Panc1 (cell line): ENCODE measurements around the gene ANO3. TPM values are rescaled to one million over a fixed set of nuclear protein-coding genes. Genes with fewer than 3 reads are reported as not detected.
"Not testable (repeated sequence)": the region's sequence is repeated elsewhere in the genome, so short reads cannot be mapped to it uniquely, and the experiment has no call there.

Source experiments
- ATAC-seq: fragments of 200-7000 bp; cut with Tn5 transposase; 2 replicates; pipeline ENCODE4 v1.9.1; 2020; ENCODE audit warnings: mild to moderate bottlenecking, moderate library complexity
- BruUV-seq: library from RNA; stranded (reverse); fragments of 400-500 nt; replicated peaks from 2 replicates; lab custom pipeline; 2021; lab: Mats Ljungman, UMichigan
- CTCF ChIA-PET: fragments of 300-600 bp; sonication (Branson Sonifier 250); formaldehyde crosslinking; loops from one replicate; lab custom pipeline; 2022; ENCODE audit warnings: antibody characterized with exemption; lab: Charles Lee
- POLR2A ChIA-PET: fragments of 300-600 bp; sonication (Branson Sonifier 250); formaldehyde crosslinking; loops from one replicate; lab custom pipeline; 2022; ENCODE audit warnings: antibody characterized with exemption; lab: Charles Lee
- DNase-seq: peaks from one replicate; pipeline ENCODE4 v3.0.0-alpha.2; 2010; ENCODE audit warnings: low read depth, low spot score
- H3K27ac ChIP-seq: 2 replicates; pipeline ENCODE4 v1.5.1; 2011; ENCODE audit warnings: mild to moderate bottlenecking, low read length, inconsistent platforms
- H3K27me3 ChIP-seq: fragments of 200-500 bp; sonication (Bioruptor generic); 2 replicates; pipeline ENCODE4 v1.6.0; 2014; ENCODE audit warnings: low read length, inconsistent platforms; ENCODE audit not compliant: control insufficient read depth, insufficient read depth
- H3K36me3 ChIP-seq: fragments of 200-500 bp; sonication (Bioruptor generic); 2 replicates; pipeline ENCODE4 v1.5.1; 2014; ENCODE audit warnings: inconsistent platforms, mild to moderate bottlenecking, low read length, moderate library complexity; ENCODE audit not compliant: control insufficient read depth, insufficient read depth
- H3K4me1 ChIP-seq: 2 replicates; pipeline ENCODE4 v1.5.1; 2011; ENCODE audit warnings: inconsistent platforms, mild to moderate bottlenecking, low read length, moderate library complexity; ENCODE audit not compliant: control insufficient read depth, insufficient read depth
- H3K4me3 ChIP-seq, 2 experiments: 2 replicates each; pipeline ENCODE4 v1.5.1; 2011 to 2012; ENCODE audit warnings: low read depth in 2 of 2, low read length in 2 of 2, mild to moderate bottlenecking in 2 of 2, inconsistent platforms in 1 of 2, moderate library complexity in 1 of 2
- H3K9me3 ChIP-seq: fragments of 200-500 bp; sonication (Bioruptor generic); 2 replicates; pipeline ENCODE4 v1.5.1; 2014; ENCODE audit warnings: low read depth, mild to moderate bottlenecking, inconsistent platforms, low read length, moderate library complexity; ENCODE audit not compliant: control insufficient read depth, insufficient read depth
- CTCF ChIP-seq: fragments of 450-650 bp; IDR thresholded peaks from 2 replicates; pipeline ENCODE4 v1.5.1; 2017; ENCODE audit warnings: mild to moderate bottlenecking
- POLR2AphosphoS5 ChIP-seq: IDR thresholded peaks from 2 replicates; pipeline ENCODE4 v1.6.1; 2012; ENCODE audit warnings: mild to moderate bottlenecking, low read depth, low read length, moderate library complexity
- REST ChIP-seq, 2 experiments: IDR thresholded peaks; 2 replicates each; pipeline ENCODE4 v1.6.1; 2011 to 2012; ENCODE audit warnings: low read depth in 2 of 2, control low read depth in 1 of 2, low read length in 1 of 2, mild to moderate bottlenecking in 1 of 2, moderate library complexity in 1 of 2; ENCODE audit not compliant: insufficient read depth in 1 of 2
- SIN3A ChIP-seq: IDR thresholded peaks from 2 replicates; pipeline ENCODE4 v1.6.1; 2012; ENCODE audit warnings: low read depth, mild to moderate bottlenecking, low read length, moderate library complexity, borderline replicate concordance; ENCODE audit not compliant: insufficient read depth
- TCF7L2 ChIP-seq: IDR thresholded peaks from 2 replicates; pipeline ENCODE4 v1.6.1; 2011; ENCODE audit warnings: mild to moderate bottlenecking, low read depth, low read length, inconsistent platforms
- in situ Hi-C: cut with HindIII; loops from 2 replicates; pipeline ENCODE4 v1.10.0; 2016; ENCODE audit warnings: low sequenced_read_pairs, low pct_unique_long_range_greater_than_20kb
- intact Hi-C: fragments of 100-400 bp; cut with micrococcal nuclease; formaldehyde crosslinking; loops from one replicate; pipeline ENCODE4 v1.10.0; 2022; ENCODE audit not compliant: unreplicated experiment
- total RNA-seq: library from RNA; stranded (reverse); gene quantifications from one replicate; pipeline ENCODE4 v1.2.1, GENCODE V29; 2021; ENCODE audit not compliant: unreplicated experiment

ANO3 gene
- total RNA-seq, 1 experiment from 2014 or later: not detected

- no peak overlapping the region for H3K27ac ChIP-seq
These were observed 255.1 kb downstream of the ANO3 start for GRCh38 chr11:26587073-26587472.

GRCh38 chr11:26593691-26594090 is 261.8 kb downstream of the ANO3 start:
- CTCF ChIA-PET: no interaction called here
- Histone ChIP-seq H3K4me3 (no peak overlapping the region), H3K27ac (no peak overlapping the region), H3K4me1 (no peaks in the 10 kb centered on the region), H3K36me3 (no peaks in the 10 kb centered on the region), H3K27me3 (no peaks in the 10 kb centered on the region), H3K9me3 (no peaks in the 10 kb centered on the region)
- intact Hi-C loops (no loop called here), in situ Hi-C loops (no loop called here)
- POLR2A ChIA-PET: no interaction called here
- TF ChIP-seq SIN3A (no peak), POLR2AphosphoS5 (no peak), CTCF (no peak), TCF7L2 (no peak), REST (IDR thresholded peaks at IDR 0.05; ENCODE audit: insufficient read depth in 1 of 2, low read depth in 2 of 2, low read length in 1 of 2) (no peak)
- DNase-seq (no peak), ATAC-seq (no peak)
- BruUV-seq: no TSS peak

More at GRCh38 chr11:26587073-26587472, 255.1 kb downstream of the ANO3 start:
- ChIA-PET CTCF (no interaction called here), POLR2A (no interaction called here)
- intact Hi-C loops (no loop called here), in situ Hi-C loops (no loop called here)
- no peaks in the 10 kb centered on the region for H3K36me3 ChIP-seq
- ATAC-seq (no peak), DNase-seq (no peak)
- no peak overlapping the region for H3K4me3 ChIP-seq
- H3K9me3 ChIP-seq: no peaks in the 10 kb centered on the region
- H3K27me3 ChIP-seq: no peaks in the 10 kb centered on the region
- no peak for TF ChIP-seq CTCF
- no peak for TF ChIP-seq POLR2AphosphoS5
- TF ChIP-seq TCF7L2: no peak
- no peaks in the 10 kb centered on the region for H3K4me1 ChIP-seq
- BruUV-seq: no TSS peak

GRCh38 chr11:26595207-26595865 is 263.4 kb downstream of the ANO3 start:
- CTCF ChIA-PET, H3K4me1 ChIP-seq, ATAC-seq, H3K36me3 ChIP-seq, POLR2A ChIA-PET, BruUV-seq, H3K27ac ChIP-seq, H3K9me3 ChIP-seq, H3K4me3 ChIP-seq, intact Hi-C loops, in situ Hi-C loops, H3K27me3 ChIP-seq, DNase-seq: not testable (repeated sequence)

GRCh38 chr11:26597049-26597689 is 265.2 kb downstream of the ANO3 start:
- ATAC-seq, H3K4me1 ChIP-seq, in situ Hi-C loops, DNase-seq, H3K9me3 ChIP-seq, H3K27me3 ChIP-seq, intact Hi-C loops, BruUV-seq, POLR2A ChIA-PET, H3K27ac ChIP-seq, H3K36me3 ChIP-seq: not testable (repeated sequence)
- CTCF ChIA-PET: interaction anchor here (0.6 kb wide), 1 partner anchor 38 kb away, joined by 3 read pairs; no protein-coding TSS in a partner anchor
- peak overlapping the region in 1 of 2 experiments; percentile 29; a peak in 2 of 4 replicates for H3K4me3 ChIP-seq
